Astrocyte (in vitro differentiated cells and primary cell): ENCODE data around the gene KNTC1. TPM values are rescaled to one million over a fixed set of nuclear protein-coding genes. Genes with fewer than 3 reads are reported as not detected.
A peak's percentile ranks its signal among the peaks of the same experiment; 100 is the strongest.

Experiments used
- DNase-seq: peaks from one replicate; pipeline ENCODE4 v3.0.0-alpha.2; 2010; ENCODE audit warnings: low read depth
- FAIRE-seq: peaks from 2 replicates; lab custom pipeline; 2011; peaks lifted over from hg19 to GRCh38; lab: Jason Lieb, UNC
- H2AFZ ChIP-seq: 2 replicates; pipeline ENCODE4 v1.6.0; 2012; ENCODE audit warnings: low read depth, low read length, inconsistent platforms
- H3K27ac ChIP-seq: 2 replicates; pipeline ENCODE4 v1.5.1; 2011; ENCODE audit warnings: low read depth, low read length, inconsistent platforms
- H3K27me3 ChIP-seq: 2 replicates; pipeline ENCODE4 v1.6.0; 2011; ENCODE audit warnings: low read length, inconsistent platforms; ENCODE audit not compliant: insufficient read depth
- H3K36me3 ChIP-seq: 2 replicates; pipeline ENCODE4 v1.5.1; 2011; ENCODE audit warnings: low read length, inconsistent platforms; ENCODE audit not compliant: insufficient read depth
- H3K4me1 ChIP-seq: 2 replicates; pipeline ENCODE4 v1.5.1; 2011; ENCODE audit warnings: low read length, inconsistent platforms; ENCODE audit not compliant: insufficient read depth
- H3K4me2 ChIP-seq: 2 replicates; pipeline ENCODE4 v1.6.0; 2012; ENCODE audit warnings: low read length, inconsistent platforms
- H3K4me3 ChIP-seq: 2 replicates; pipeline ENCODE4 v1.5.1; 2011; ENCODE audit warnings: low read depth, mild to moderate bottlenecking, low read length, inconsistent platforms; ENCODE audit not compliant: insufficient read depth
- H3K79me2 ChIP-seq: 2 replicates; pipeline ENCODE4 v1.6.0; 2012; ENCODE audit warnings: mild to moderate bottlenecking, low read length, inconsistent platforms; ENCODE audit not compliant: insufficient read depth
- H3K9ac ChIP-seq: 2 replicates; pipeline ENCODE4 v1.6.0; 2012; ENCODE audit warnings: mild to moderate bottlenecking, low read length, inconsistent platforms
- H3K9me3 ChIP-seq: 2 replicates; pipeline ENCODE4 v1.5.1; 2012; ENCODE audit warnings: low read depth, mild to moderate bottlenecking, low read length, inconsistent platforms; ENCODE audit not compliant: insufficient read depth
- H4K20me1 ChIP-seq: 2 replicates; pipeline ENCODE4 v1.6.0; 2012; ENCODE audit warnings: low read length, inconsistent platforms; ENCODE audit not compliant: insufficient read depth
- H3K27ac Mint-ChIP-seq: one replicate; pipeline ENCODE4 v1.8.0; 2021; ENCODE audit warnings: mild to moderate bottlenecking, mixed read lengths; ENCODE audit not compliant: unreplicated experiment
- H3K27me3 Mint-ChIP-seq: one replicate; pipeline ENCODE4 v1.8.0; 2021; ENCODE audit warnings: low read depth, mixed read lengths; ENCODE audit not compliant: unreplicated experiment
- H3K36me3 Mint-ChIP-seq: one replicate; pipeline ENCODE4 v1.8.0; 2021; ENCODE audit warnings: low read depth, mixed read lengths; ENCODE audit not compliant: unreplicated experiment
- H3K4me1 Mint-ChIP-seq: one replicate; pipeline ENCODE4 v1.8.0; 2021; ENCODE audit warnings: low read depth, mixed read lengths; ENCODE audit not compliant: unreplicated experiment
- H3K4me3 Mint-ChIP-seq: one replicate; pipeline ENCODE4 v1.8.0; 2021; ENCODE audit warnings: mild to moderate bottlenecking, moderate library complexity, mixed read lengths; ENCODE audit not compliant: unreplicated experiment
- H3K9me3 Mint-ChIP-seq: one replicate; pipeline ENCODE4 v1.8.0; 2021; ENCODE audit warnings: mild to moderate bottlenecking, mixed read lengths; ENCODE audit not compliant: unreplicated experiment
- EZH2 ChIP-seq: IDR thresholded peaks from 2 replicates; pipeline ENCODE4 v1.6.1; 2012; ENCODE audit warnings: mild to moderate bottlenecking, low read length, inconsistent platforms; ENCODE audit not compliant: insufficient read depth
- total RNA-seq: library from RNA; stranded (reverse); gene quantifications from 2 replicates; pipeline ENCODE4 v1.2.1, GENCODE V29; 2021
- TF ChIP-seq, protein P1 (sequence below): IDR thresholded peaks from 2 replicates; pipeline ENCODE4 v1.5.1; 2011; ENCODE audit warnings: low read depth, mild to moderate bottlenecking, inconsistent platforms, low read length, moderate library complexity; ENCODE audit not compliant: insufficient read depth

The KNTC1 gene
- total RNA-seq, 1 donor from 2014 or later = 10.6 TPM

- Histone ChIP-seq H3K36me3 (peaks cover 57% of the 10 kb centered on the region), H3K9ac (no peak overlapping the region), H3K4me1 (peaks cover 3% of the 10 kb centered on the region), H3K4me2 (no peak overlapping the region), H4K20me1 (peaks cover 43% of the 10 kb centered on the region), H2AFZ (no peak overlapping the region), H3K27ac (no peak overlapping the region), H3K27me3 (no peaks in the 10 kb centered on the region), H3K4me3 (no peak overlapping the region), H3K79me2 (peaks cover 37% of the 10 kb centered on the region), H3K9me3 (no peaks in the 10 kb centered on the region)
- H3K4me3 Mint-ChIP-seq = no peak overlapping the region
- TF ChIP-seq, protein P1, sequence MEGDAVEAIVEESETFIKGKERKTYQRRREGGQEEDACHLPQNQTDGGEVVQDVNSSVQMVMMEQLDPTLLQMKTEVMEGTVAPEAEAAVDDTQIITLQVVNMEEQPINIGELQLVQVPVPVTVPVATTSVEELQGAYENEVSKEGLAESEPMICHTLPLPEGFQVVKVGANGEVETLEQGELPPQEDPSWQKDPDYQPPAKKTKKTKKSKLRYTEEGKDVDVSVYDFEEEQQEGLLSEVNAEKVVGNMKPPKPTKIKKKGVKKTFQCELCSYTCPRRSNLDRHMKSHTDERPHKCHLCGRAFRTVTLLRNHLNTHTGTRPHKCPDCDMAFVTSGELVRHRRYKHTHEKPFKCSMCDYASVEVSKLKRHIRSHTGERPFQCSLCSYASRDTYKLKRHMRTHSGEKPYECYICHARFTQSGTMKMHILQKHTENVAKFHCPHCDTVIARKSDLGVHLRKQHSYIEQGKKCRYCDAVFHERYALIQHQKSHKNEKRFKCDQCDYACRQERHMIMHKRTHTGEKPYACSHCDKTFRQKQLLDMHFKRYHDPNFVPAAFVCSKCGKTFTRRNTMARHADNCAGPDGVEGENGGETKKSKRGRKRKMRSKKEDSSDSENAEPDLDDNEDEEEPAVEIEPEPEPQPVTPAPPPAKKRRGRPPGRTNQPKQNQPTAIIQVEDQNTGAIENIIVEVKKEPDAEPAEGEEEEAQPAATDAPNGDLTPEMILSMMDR = no peak
- no peak for TF ChIP-seq EZH2
- H3K4me1 Mint-ChIP-seq = peaks cover 3% of the 10 kb centered on the region
- FAIRE-seq = no peak
- no peaks in the 10 kb centered on the region for H3K9me3 Mint-ChIP-seq
- no peak for DNase-seq
- H3K27me3 Mint-ChIP-seq = no peaks in the 10 kb centered on the region
- peak overlapping the region; percentile 66 for H3K27ac Mint-ChIP-seq
- H3K36me3 Mint-ChIP-seq = peaks cover 2% of the 10 kb centered on the region
These were observed 23.1 kb upstream of the KNTC1 start for GRCh38 chr12:122503783-122504590.

- H3K36me3 Mint-ChIP-seq = peaks cover 4% of the 10 kb centered on the region
- no peak overlapping the region for H3K27ac Mint-ChIP-seq
- no peaks in the 10 kb centered on the region for H3K9me3 Mint-ChIP-seq
- no peak overlapping the region for H3K4me3 Mint-ChIP-seq
- Histone ChIP-seq H3K4me1 (no peaks in the 10 kb centered on the region), H3K9ac (no peak overlapping the region), H3K4me2 (no peak overlapping the region), H3K27me3 (no peaks in the 10 kb centered on the region), H3K79me2 (peaks cover 39% of the 10 kb centered on the region), H3K27ac (no peak overlapping the region), H3K9me3 (no peaks in the 10 kb centered on the region), H4K20me1 (peaks cover 53% of the 10 kb centered on the region), H2AFZ (no peak overlapping the region), H3K36me3 (peaks cover 72% of the 10 kb centered on the region), H3K4me3 (no peak overlapping the region)
- peaks cover 3% of the 10 kb centered on the region for H3K4me1 Mint-ChIP-seq
- FAIRE-seq (no peak), DNase-seq (no peak)
- TF ChIP-seq, protein P1 = no peak
- TF ChIP-seq EZH2 = no peak
- H3K27me3 Mint-ChIP-seq = no peaks in the 10 kb centered on the region
These were observed 21.5 kb upstream of the KNTC1 start for GRCh38 chr12:122505419-122506051.
